ENCODE data around the gene OCA2. TPM values are rescaled to one million over a fixed set of nuclear protein-coding genes. Genes with fewer than 3 reads are reported as not detected.

OCA2 gene
- total and polyA plus RNA-seq, 2 of the 13 experiments (the other 11 are each of a cell fraction or from before 2014, with no cell fraction given): 0.02 to 0.05 TPM

- FAIRE-seq (no peak), DNase-seq (ENCODE audit: low spot score) (no peak), ATAC-seq (no peak; the same call in 2 of the 3 replicates)
- peaks cover 14 to 51% of the 10 kb centered on the region in 2 experiments; a peak in 4 of 5 replicates for H3K36me3 ChIP-seq (replicated peaks in 1 of 2; ENCODE audit: control insufficient read depth in 1 of 2, insufficient read depth in 2 of 2, low read length in 2 of 2)
- BruUV-seq (replicated peaks): no TSS peak
- H3K4me3 ChIP-seq (replicated peaks in 1 of 3; ENCODE audit: insufficient read depth in 1 of 3, low read depth in 2 of 3, low read length in 3 of 3): no peak overlapping the region
- WGBS (ENCODE audit: low lambda C conversion rate): no CpG with 5 or more reads among the region's 13 CpGs
- H3K4me2 ChIP-seq (ENCODE audit: low read depth, low read length): no peak overlapping the region
- H2AFZ ChIP-seq (ENCODE audit: low read length): no peak overlapping the region
- ChIA-PET POLR2A (no interaction called here), CTCF (ENCODE audit: low intra/inter-chr PET ratio, low total read pairs) (no interaction called here)
- no peak overlapping the region for H3K27ac ChIP-seq (ENCODE audit: extremely low read length, insufficient read depth, low read length)
- no peaks in the 10 kb centered on the region for H3K27me3 ChIP-seq (ENCODE audit: control insufficient read depth in 1 of 2, insufficient read depth in 2 of 2, low read length in 2 of 2)
- TF ChIP-seq ATRX (CRISPR knock-in tag; IDR thresholded peaks at IDR 0.05; ENCODE audit: borderline replicate concordance) (no peak), ZBTB1 (CRISPR knock-in tag; IDR thresholded peaks at IDR 0.05; ENCODE audit: borderline replicate concordance) (no peak), ZNF580 (CRISPR knock-in tag; IDR thresholded peaks at IDR 0.05; ENCODE audit: borderline replicate concordance, low read depth) (no peak), ZNF136 (CRISPR knock-in tag; IDR thresholded peaks at IDR 0.05; ENCODE audit: low read depth) (no peak), CENPT (CRISPR knock-in tag; IDR thresholded peaks at IDR 0.05; ENCODE audit: low read depth) (no peak), ZNF879 (CRISPR knock-in tag; IDR thresholded peaks at IDR 0.05) (no peak), POLR2G (IDR thresholded peaks at IDR 0.05; ENCODE audit: low read depth, low read length) (no peak), MAFF (IDR thresholded peaks at IDR 0.05; ENCODE audit: low read depth, low read length) (no peak), SKI (IDR thresholded peaks at IDR 0.05; ENCODE audit: partially characterized antibody) (no peak), ZBTB46 (CRISPR knock-in tag; IDR thresholded peaks at IDR 0.05; ENCODE audit: borderline replicate concordance) (no peak), GTF3A (CRISPR knock-in tag; conservative IDR thresholded peaks at IDR 0.05) (no peak), ZKSCAN1 (IDR thresholded peaks at IDR 0.05; ENCODE audit: low read length) (no peak), ZNF383 (CRISPR knock-in tag; IDR thresholded peaks at IDR 0.05; ENCODE audit: borderline replicate concordance) (no peak), MEIS1 (CRISPR knock-in tag; IDR thresholded peaks at IDR 0.05; ENCODE audit: borderline replicate concordance) (no peak), HDAC1 (CRISPR knock-in tag; IDR thresholded peaks at IDR 0.05) (no peak), ZNF138 (CRISPR knock-in tag; IDR thresholded peaks at IDR 0.05; ENCODE audit: low read depth) (no peak), MXI1 (IDR thresholded peaks at IDR 0.05; ENCODE audit: borderline replicate concordance, low read depth, low read length) (no peak), FOXM1 (CRISPR knock-in tag; IDR thresholded peaks at IDR 0.05) (no peak)
- no peaks in the 10 kb centered on the region for H3K79me2 ChIP-seq (ENCODE audit: insufficient read depth, low read length)
- intact Hi-C loops (cut with micrococcal nuclease; ENCODE audit: unreplicated experiment) (no loop called here), in situ Hi-C loops (cut with HindIII; ENCODE audit: extremely low pct_ligation_motif_present, low pct_unique_long_range_greater_than_20kb) (no loop called here)
- no peaks in the 10 kb centered on the region; the same call in 1 of the 2 replicates for H4K20me1 ChIP-seq (ENCODE audit: insufficient read depth, low read length)
- H3K9me3 ChIP-seq (ENCODE audit: low read length): no peaks in the 10 kb centered on the region
- no peaks in the 10 kb centered on the region for H3K4me1 ChIP-seq (ENCODE audit: insufficient read depth, low read length)
- no peak overlapping the region for H3K9ac ChIP-seq (ENCODE audit: insufficient read depth, low read depth, low read length)
Observed at GRCh38 chr15:28131400-28131799, 32.3 kb upstream of the OCA2 start.

Data from HepG2 (cell line).